Sigmoid colon (tissue), 7 donors: ENCODE measurements around the gene NXPH4. TPM values are rescaled to one million over a fixed set of nuclear protein-coding genes. Genes with fewer than 3 reads are reported as not detected.
A peak's percentile ranks its signal among the peaks of the same experiment; 100 is the strongest.

ENCODE experiments used
- DNase-seq: peaks from one replicate; pipeline ENCODE4 v3.0.0-alpha.2; 2019
- H3K27ac ChIP-seq, 4 donors: fragments of 200-600 bp; sonication (generic); one replicate each; pipeline ENCODE4 v1.5.1; 2016 to 2019; ENCODE audit warnings: mild to moderate bottlenecking in 1 of 4
- H3K27me3 ChIP-seq, 3 donors: fragments of 200-600 bp; sonication (generic); one replicate each; pipeline ENCODE4 v1.5.1; 2019; ENCODE audit warnings: mild to moderate bottlenecking in 1 of 3
- H3K36me3 ChIP-seq, 4 donors: fragments of 200-600 bp; sonication (generic); one replicate each; pipeline ENCODE4 v1.5.1; 2016 to 2019
- H3K4me1 ChIP-seq, 4 donors: fragments of 200-600 bp; sonication (generic); one replicate each; pipeline ENCODE4 v1.5.1; 2017 to 2019
- H3K4me3 ChIP-seq, 4 donors: fragments of 200-600 bp; sonication (generic); one replicate each; pipeline ENCODE4 v1.5.1; 2017 to 2019; ENCODE audit warnings: mild to moderate bottlenecking in 2 of 4, moderate library complexity in 1 of 4
- H3K9me3 ChIP-seq, 4 donors: fragments of 200-600 bp in 3 of 4; sonication (generic) in 3 of 4; one replicate each; pipeline versions ENCODE4 v1.5.1 to v1.6.1; 2013 to 2019
- EP300 ChIP-seq, 4 donors: sonication (generic); formaldehyde crosslinking; IDR thresholded peaks; one replicate each; pipeline ENCODE4 v1.6.1; 2017; ENCODE audit warnings: antibody characterized with exemption in 4 of 4
- POLR2A ChIP-seq, 2 donors: fragments of 450-650 bp; IDR thresholded peaks; one replicate each; pipeline ENCODE4 v1.6.1; 2016; ENCODE audit warnings: antibody characterized with exemption in 2 of 2, mild to moderate bottlenecking in 2 of 2, moderate library complexity in 2 of 2
- POLR2AphosphoS5 ChIP-seq, 4 donors: sonication (generic); formaldehyde crosslinking; IDR thresholded peaks; one replicate each; pipeline ENCODE4 v1.6.1; 2017; ENCODE audit warnings: antibody characterized with exemption in 4 of 4
- WGBS, 2 donors: extraction: QIAGEN DNeasy Blood & Tissue Kit; methylation state at CpG; one replicate each; pipeline ENCODE4 v1.1.7; 2013; 5-methylcytosine and 5-hydroxymethylcytosine counted together
- intact Hi-C: fragments of 100-400 bp; cut with DNase I; formaldehyde crosslinking; loops from one replicate; pipeline ENCODE4 v1.15.1; 2023
- polyA plus RNA-seq, 3 donors: library from polyadenylated mRNA; stranded (reverse); fragments of 200-250 nt; gene quantifications; one replicate each; pipeline ENCODE4 v1.2.3, GENCODE V29; 2013
- total RNA-seq, 4 donors: library from RNA; depleted of rRNA; stranded (reverse); fragments of >200 nt; gene quantifications; one replicate each; pipeline ENCODE4 v1.1.0, GENCODE V29; 2016
- TF ChIP-seq, protein P1 (sequence below), 4 experiments: fragments of 450-650 bp in 3 of 4; fragments of 200-600 bp in 1 of 4; IDR thresholded peaks; one replicate each; pipeline ENCODE4 v1.5.1; 2016 to 2019; ENCODE audit warnings: antibody characterized with exemption in 4 of 4, mild to moderate bottlenecking in 3 of 4, moderate library complexity in 2 of 4
- donor health status: healthy with polysubstance abuse.
- donor health status: Bipolar disorder and iron deficiency.
- donor health status: healthy.

The NXPH4 gene
- total and polyA plus RNA-seq, 7 donors, result 0.13 TPM; not detected in 6

DNA sequence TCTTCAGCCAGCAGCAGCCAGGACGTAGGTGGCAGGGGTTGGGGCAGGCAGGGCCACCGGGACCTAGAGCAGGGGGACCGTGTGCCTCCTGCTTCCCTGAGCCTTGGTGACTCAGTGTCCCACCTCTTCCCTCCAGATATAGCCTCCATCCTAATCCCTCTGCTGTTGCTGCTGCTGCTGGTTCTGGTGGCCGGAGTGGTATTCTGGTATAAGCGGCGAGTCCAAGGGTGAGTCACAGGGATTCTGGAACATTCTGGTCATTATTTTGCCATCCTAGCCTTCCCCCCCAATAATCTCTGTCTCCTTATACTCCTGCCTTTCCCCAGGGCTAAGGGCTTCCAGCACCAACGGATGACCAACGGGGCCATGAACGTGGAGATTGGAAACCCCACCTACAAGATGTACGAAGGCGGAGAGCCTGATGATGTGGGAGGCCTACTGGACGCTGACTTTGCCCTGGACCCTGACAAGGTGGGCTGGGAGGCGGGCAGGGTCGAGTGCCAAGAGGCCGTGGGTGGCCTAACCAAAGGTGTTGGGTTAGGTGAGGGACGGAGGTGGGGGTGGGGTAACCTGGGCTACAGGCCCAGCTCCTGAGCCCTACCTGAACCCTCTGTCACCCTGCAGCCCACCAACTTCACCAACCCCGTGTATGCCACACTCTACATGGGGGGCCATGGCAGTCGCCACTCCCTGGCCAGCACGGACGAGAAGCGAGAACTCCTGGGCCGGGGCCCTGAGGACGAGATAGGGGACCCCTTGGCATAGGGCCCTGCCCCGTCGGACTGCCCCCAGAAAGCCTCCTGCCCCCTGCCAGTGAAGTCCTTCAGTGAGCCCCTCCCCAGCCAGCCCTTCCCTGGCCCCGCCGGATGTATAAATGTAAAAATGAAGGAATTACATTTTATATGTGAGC is 4.5 kb upstream of the NXPH4 start:
- Histone ChIP-seq H3K27ac (no peak overlapping the region), H3K27me3 (peaks cover 24 to 35% (median 24%) of the 10 kb centered on the region in 3 donors), H3K9me3 (no peaks in the 10 kb centered on the region), H3K4me1 (peaks cover 0 to 27% (median 22%) of the 10 kb centered on the region in 4 donors), H3K4me3 (no peak overlapping the region), H3K36me3 (peaks cover 8 to 57% (median 30%) of the 10 kb centered on the region in 4 donors)
- no peak for DNase-seq
- 89 to 90% methylated on average over 27 of the region's 27 CpGs for WGBS, 2 donors
- TF ChIP-seq, protein P1, sequence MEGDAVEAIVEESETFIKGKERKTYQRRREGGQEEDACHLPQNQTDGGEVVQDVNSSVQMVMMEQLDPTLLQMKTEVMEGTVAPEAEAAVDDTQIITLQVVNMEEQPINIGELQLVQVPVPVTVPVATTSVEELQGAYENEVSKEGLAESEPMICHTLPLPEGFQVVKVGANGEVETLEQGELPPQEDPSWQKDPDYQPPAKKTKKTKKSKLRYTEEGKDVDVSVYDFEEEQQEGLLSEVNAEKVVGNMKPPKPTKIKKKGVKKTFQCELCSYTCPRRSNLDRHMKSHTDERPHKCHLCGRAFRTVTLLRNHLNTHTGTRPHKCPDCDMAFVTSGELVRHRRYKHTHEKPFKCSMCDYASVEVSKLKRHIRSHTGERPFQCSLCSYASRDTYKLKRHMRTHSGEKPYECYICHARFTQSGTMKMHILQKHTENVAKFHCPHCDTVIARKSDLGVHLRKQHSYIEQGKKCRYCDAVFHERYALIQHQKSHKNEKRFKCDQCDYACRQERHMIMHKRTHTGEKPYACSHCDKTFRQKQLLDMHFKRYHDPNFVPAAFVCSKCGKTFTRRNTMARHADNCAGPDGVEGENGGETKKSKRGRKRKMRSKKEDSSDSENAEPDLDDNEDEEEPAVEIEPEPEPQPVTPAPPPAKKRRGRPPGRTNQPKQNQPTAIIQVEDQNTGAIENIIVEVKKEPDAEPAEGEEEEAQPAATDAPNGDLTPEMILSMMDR (IDR thresholded peaks at IDR 0.05), result no peak
- intact Hi-C loops, result no loop called here

DNA sequence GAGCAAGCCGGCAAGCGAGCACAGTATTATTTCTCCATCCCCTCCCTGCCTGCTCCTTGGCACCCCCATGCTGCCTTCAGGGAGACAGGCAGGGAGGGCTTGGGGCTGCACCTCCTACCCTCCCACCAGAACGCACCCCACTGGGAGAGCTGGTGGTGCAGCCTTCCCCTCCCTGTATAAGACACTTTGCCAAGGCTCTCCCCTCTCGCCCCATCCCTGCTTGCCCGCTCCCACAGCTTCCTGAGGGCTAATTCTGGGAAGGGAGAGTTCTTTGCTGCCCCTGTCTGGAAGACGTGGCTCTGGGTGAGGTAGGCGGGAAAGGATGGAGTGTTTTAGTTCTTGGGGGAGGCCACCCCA is 3.9 kb upstream of the NXPH4 start:
- 86 to 89% methylated on average over 7 of the region's 7 CpGs for WGBS, 2 donors
- TF ChIP-seq POLR2AphosphoS5 (IDR thresholded peaks at IDR 0.05) (no peak), POLR2A (IDR thresholded peaks at IDR 0.05) (no peak), EP300 (IDR thresholded peaks at IDR 0.05) (no peak)
- TF ChIP-seq, protein P1 (IDR thresholded peaks at IDR 0.05), result no peak
- intact Hi-C loops, result loop anchor here (1.0 kb wide), 1 partner anchor 31 kb away; no protein-coding TSS in a partner anchor
- Histone ChIP-seq H3K36me3 (peaks cover 8 to 52% (median 29%) of the 10 kb centered on the region in 4 donors), H3K27ac (no peak overlapping the region), H3K27me3 (peaks cover 29 to 41% (median 30%) of the 10 kb centered on the region in 3 donors), H3K9me3 (no peaks in the 10 kb centered on the region), H3K4me3 (no peak overlapping the region), H3K4me1 (peaks cover 0 to 32% (median 28%) of the 10 kb centered on the region in 4 donors)
- no peak for DNase-seq

DNA sequence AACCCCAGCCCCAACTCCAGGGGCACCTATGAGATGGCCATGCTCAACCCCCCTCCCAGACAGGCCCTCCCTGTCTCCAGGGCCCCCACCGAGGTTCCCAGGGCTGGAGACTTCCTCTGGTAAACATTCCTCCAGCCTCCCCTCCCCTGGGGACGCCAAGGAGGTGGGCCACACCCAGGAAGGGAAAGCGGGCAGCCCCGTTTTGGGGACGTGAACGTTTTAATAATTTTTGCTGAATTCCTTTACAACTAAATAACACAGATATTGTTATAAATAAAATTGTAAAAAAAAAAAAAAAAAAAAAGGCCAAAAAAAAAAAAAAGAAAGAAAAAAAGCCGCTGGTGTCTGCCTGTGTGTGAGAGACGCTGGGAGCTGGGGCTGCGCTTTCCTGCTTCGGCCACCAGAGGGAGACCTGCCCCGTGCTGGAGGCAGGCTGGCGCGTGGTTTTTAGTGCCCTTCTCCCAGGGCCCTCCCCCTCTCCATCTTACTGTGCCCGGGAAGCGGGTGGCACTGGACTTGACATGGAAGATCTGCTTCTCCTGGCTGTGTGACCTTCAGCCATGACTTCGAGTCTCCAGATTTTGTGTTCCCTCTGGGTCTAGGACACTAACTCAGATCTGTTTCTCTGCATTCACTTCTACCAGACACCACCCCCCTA is 3.4 kb upstream of the NXPH4 start:
- intact Hi-C loops, result loop anchor here (1.0 kb wide), 1 partner anchor 30 kb away; no protein-coding TSS in a partner anchor
- 9 to 11% methylated on average over 16 of the region's 16 CpGs for WGBS, 2 donors
- peak in 1 of 4 donors; percentile 44 for TF ChIP-seq POLR2AphosphoS5 (IDR thresholded peaks at IDR 0.05)
- TF ChIP-seq, protein P1 (IDR thresholded peaks at IDR 0.05), result peak; percentile 73 to 89 (median 78)
- TF ChIP-seq POLR2A (IDR thresholded peaks at IDR 0.05), result no peak
- DNase-seq, result peak; percentile 93
- Histone ChIP-seq H3K36me3 (peaks cover 6 to 47% (median 27%) of the 10 kb centered on the region in 4 donors), H3K27me3 (peaks cover 34 to 46% (median 35%) of the 10 kb centered on the region in 3 donors), H3K27ac (no peak overlapping the region), H3K9me3 (no peaks in the 10 kb centered on the region), H3K4me3 (no peak overlapping the region), H3K4me1 (peaks cover 0 to 32% (median 28%) of the 10 kb centered on the region in 4 donors)

DNA sequence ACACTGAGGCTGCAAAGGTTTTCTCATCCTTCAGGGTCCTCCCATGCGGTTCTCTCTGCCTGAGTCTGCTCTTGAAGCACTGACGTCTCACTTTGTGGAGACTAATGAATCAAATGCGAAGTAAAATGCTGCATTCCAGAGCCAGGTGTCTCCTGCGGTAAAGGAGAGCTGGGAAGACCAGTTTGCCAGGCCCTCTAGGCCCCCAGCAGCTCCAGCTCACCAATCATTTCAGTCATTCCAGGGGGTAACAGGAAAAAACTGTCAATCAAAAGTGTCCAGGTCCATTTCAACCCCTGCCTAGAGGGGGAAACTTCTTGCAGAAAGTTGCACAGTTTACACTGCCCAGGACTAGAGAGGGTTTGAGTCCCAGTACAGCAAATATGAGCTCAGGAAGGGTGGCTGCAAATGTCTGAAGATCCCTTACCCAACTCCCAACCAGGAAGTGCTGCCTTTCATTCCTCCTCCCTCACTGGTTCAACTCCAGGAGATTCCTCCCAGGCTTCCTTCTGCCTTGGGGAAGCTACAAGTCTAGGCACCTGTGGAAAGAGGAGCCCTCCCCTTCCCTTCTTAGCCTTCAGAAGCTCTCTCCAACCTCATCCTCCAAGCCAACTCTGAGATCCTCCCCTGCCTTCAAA is 2.7 kb upstream of the NXPH4 start:
- Histone ChIP-seq H3K4me1 (peaks cover 0 to 32% (median 28%) of the 10 kb centered on the region in 4 donors), H3K9me3 (no peaks in the 10 kb centered on the region)
- intact Hi-C loops, result loop anchor here (1.0 kb wide), 2 partner anchors 25 to 29 kb away; no protein-coding TSS in a partner anchor

More for the DNA sequence above, 2.7 kb upstream of the NXPH4 start:
- DNase-seq, result no peak
- TF ChIP-seq POLR2A (IDR thresholded peaks at IDR 0.05), result no peak
- TF ChIP-seq POLR2AphosphoS5 (IDR thresholded peaks at IDR 0.05), result peak in 2 of 4 donors; percentile 1 to 3
- no peak for TF ChIP-seq EP300 (IDR thresholded peaks at IDR 0.05)
- TF ChIP-seq, protein P1 (IDR thresholded peaks at IDR 0.05), result no peak
- Histone ChIP-seq H3K27ac (no peak overlapping the region), H3K36me3 (peaks cover 0 to 40% (median 24%) of the 10 kb centered on the region in 4 donors), H3K27me3 (peaks cover 36 to 53% (median 42%) of the 10 kb centered on the region in 3 donors), H3K4me3 (no peak overlapping the region)
- WGBS, 2 donors, result 63 to 64% methylated on average over 4 of the region's 4 CpGs
